Hepatocyte (in vitro differentiated cells): Measurements from ENCODE around the gene ZBTB7B. TPM values are rescaled to one million over a fixed set of nuclear protein-coding genes. Genes with fewer than 3 reads are reported as not detected.

Experiments used
- DNase-seq: peaks from one replicate; pipeline ENCODE4 v3.0.0-alpha.2; 2016; ENCODE audit warnings: low spot score
- H2AFZ ChIP-seq: fragments of 200-600 bp; sonication (generic); 2 replicates; pipeline ENCODE4 v1.6.0; 2016; ENCODE audit warnings: antibody characterized with exemption, mild to moderate bottlenecking
- H3K27ac ChIP-seq: fragments of 200-600 bp; sonication (generic); 2 replicates; pipeline ENCODE4 v1.5.1; 2016; ENCODE audit warnings: mild to moderate bottlenecking
- H3K27me3 ChIP-seq: fragments of 200-600 bp; sonication (generic); 2 replicates; pipeline ENCODE4 v1.6.1; 2016
- H3K36me3 ChIP-seq: fragments of 200-600 bp; sonication (generic); replicated peaks from 2 replicates; pipeline ENCODE4 v1.5.1; 2016; ENCODE audit warnings: low read depth; ENCODE audit not compliant: insufficient read depth
- H3K4me1 ChIP-seq: fragments of 200-600 bp; sonication (generic); 2 replicates; pipeline ENCODE4 v1.5.1; 2016; ENCODE audit warnings: mild to moderate bottlenecking, moderate library complexity; ENCODE audit not compliant: insufficient read depth
- H3K4me2 ChIP-seq: fragments of 200-600 bp; sonication (generic); 2 replicates; pipeline ENCODE4 v1.6.0; 2016
- H3K4me3 ChIP-seq: fragments of 200-600 bp; sonication (generic); 2 replicates; pipeline ENCODE4 v1.5.1; 2016; ENCODE audit warnings: mild to moderate bottlenecking
- H3K79me2 ChIP-seq: fragments of 200-600 bp; sonication (generic); 2 replicates; pipeline ENCODE4 v1.6.0; 2017; ENCODE audit warnings: mild to moderate bottlenecking
- H3K9me2 ChIP-seq: fragments of 200-600 bp; sonication (generic); replicated peaks from 2 replicates; pipeline ENCODE4 v1.6.0; 2017; ENCODE audit warnings: mild to moderate bottlenecking; ENCODE audit not compliant: insufficient read depth
- H3K9me3 ChIP-seq: fragments of 200-600 bp; sonication (generic); 2 replicates; pipeline ENCODE4 v1.5.1; 2016; ENCODE audit warnings: low read depth, mild to moderate bottlenecking
- H4K20me1 ChIP-seq: fragments of 200-600 bp; sonication (generic); 2 replicates; pipeline ENCODE4 v1.6.0; 2016; ENCODE audit warnings: mild to moderate bottlenecking; ENCODE audit not compliant: insufficient read depth, poor library complexity, severe bottlenecking
- CTCF ChIP-seq: fragments of 200-600 bp; sonication (generic); IDR thresholded peaks from 2 replicates; pipeline ENCODE4 v1.5.1; 2016; ENCODE audit warnings: antibody characterized with exemption, mild to moderate bottlenecking; ENCODE audit not compliant: poor library complexity
- EZH2 ChIP-seq: fragments of 200-600 bp; sonication (generic); IDR thresholded peaks from 2 replicates; pipeline ENCODE4 v1.6.1; 2016; ENCODE audit warnings: antibody characterized with exemption, mild to moderate bottlenecking, borderline replicate concordance
- EZH2phosphoT487 ChIP-seq: fragments of 200-600 bp; sonication (generic); IDR thresholded peaks from one replicate; pipeline ENCODE4 v1.6.1; 2018; ENCODE audit warnings: antibody characterized with exemption, mild to moderate bottlenecking, low read depth, moderate library complexity; ENCODE audit not compliant: unreplicated experiment, severe bottlenecking
- WGBS: methylation state at CpG from one replicate; pipeline ENCODE4 v1.1.6; 2016; ENCODE audit warnings: low lambda C conversion rate; ENCODE audit errors: missing lambda C conversion rate; 5-methylcytosine and 5-hydroxymethylcytosine counted together
- polyA plus RNA-seq: library from polyadenylated mRNA; unstranded; fragments of >200 nt; fragmentation: Nextera tagmentation; extraction: Ambion mirVana; gene quantifications from 2 replicates; pipeline ENCODE4 v1.2.1, GENCODE V29; 2016
- total RNA-seq: library from RNA; depleted of rRNA; stranded (reverse); fragments of >200 nt; gene quantifications from 2 replicates; pipeline ENCODE4 v1.2.3, GENCODE V29; 2014

Gene ZBTB7B
- total and polyA plus RNA-seq, 2 experiments from 2014 or later: 13.3 to 29.2 TPM

GRCh38 chr1:155057788-155058211 is 55.2 kb downstream of the ZBTB7B start:
- H3K4me3 ChIP-seq: no peak overlapping the region
- TF ChIP-seq CTCF: no peak
- TF ChIP-seq EZH2phosphoT487: no peak
- TF ChIP-seq EZH2: no peak
- H4K20me1 ChIP-seq: no peaks in the 10 kb centered on the region
- H2AFZ ChIP-seq: no peak overlapping the region
- H3K4me2 ChIP-seq: no peak overlapping the region
- DNase-seq: no peak
- no peaks in the 10 kb centered on the region for H3K27me3 ChIP-seq
- H3K9me2 ChIP-seq: no peaks in the 10 kb centered on the region
- no peaks in the 10 kb centered on the region for H3K9me3 ChIP-seq
- no peaks in the 10 kb centered on the region for H3K79me2 ChIP-seq
- 94% methylated on average over 11 of the region's 13 CpGs for WGBS
- no peaks in the 10 kb centered on the region for H3K36me3 ChIP-seq
- peaks cover 10% of the 10 kb centered on the region for H3K4me1 ChIP-seq
- H3K27ac ChIP-seq: no peak overlapping the region

- H3K9me3 ChIP-seq: no peaks in the 10 kb centered on the region
- no peaks in the 10 kb centered on the region for H3K27me3 ChIP-seq
- H2AFZ ChIP-seq: no peak overlapping the region
- no peak overlapping the region for H3K4me3 ChIP-seq
- H3K4me1 ChIP-seq: peaks cover 15% of the 10 kb centered on the region
- no peak for DNase-seq
- no peaks in the 10 kb centered on the region for H3K9me2 ChIP-seq
- no peaks in the 10 kb centered on the region for H3K36me3 ChIP-seq
- H3K27ac ChIP-seq: no peak overlapping the region
- WGBS: 87% methylated on average over 8 of the region's 8 CpGs
- TF ChIP-seq CTCF: no peak
- H3K4me2 ChIP-seq: no peak overlapping the region
- peaks cover 3% of the 10 kb centered on the region for H4K20me1 ChIP-seq
- H3K79me2 ChIP-seq: peaks cover 17% of the 10 kb centered on the region
Measured at GRCh38 chr1:155060736-155061135, 58.1 kb downstream of the ZBTB7B start.

- WGBS: 28% methylated on average over 20 of the region's 21 CpGs
- Histone ChIP-seq H3K4me3 (no peak overlapping the region), H3K9me3 (no peaks in the 10 kb centered on the region), H3K9me2 (no peaks in the 10 kb centered on the region), H3K36me3 (no peaks in the 10 kb centered on the region), H4K20me1 (peaks cover 3% of the 10 kb centered on the region), H3K27ac (no peak overlapping the region), H2AFZ (no peak overlapping the region), H3K4me2 (peak overlapping the region; percentile 93), H3K4me1 (peaks cover 15% of the 10 kb centered on the region), H3K27me3 (no peaks in the 10 kb centered on the region), H3K79me2 (peaks cover 25% of the 10 kb centered on the region)
- DNase-seq: peak; percentile 92
- TF ChIP-seq CTCF (peak; percentile 92), EZH2 (no peak)
Measured at GRCh38 chr1:155061381-155062150, 59.0 kb downstream of the ZBTB7B start.
